Gastrocnemius medialis (tissue), 4 donors: Measurements from ENCODE around the gene PAIP2.

Experiments used
- POLR2A ChIP-seq, 2 donors: fragments of 450-650 bp; IDR thresholded peaks; one replicate each; pipeline ENCODE4 v1.6.1; 2017; ENCODE audit warnings: antibody characterized with exemption in 2 of 2, mild to moderate bottlenecking in 2 of 2, moderate library complexity in 2 of 2
- TF ChIP-seq, protein P1 (sequence below), 5 experiments: fragments of 450-650 bp in 3 of 5; fragments of 200-600 bp in 2 of 5; sonication (generic) in 2 of 5; IDR thresholded peaks in 4 of 5; conservative IDR thresholded peaks in 1 of 5; 1 replicate in 4 of 5; 2 replicates in 1 of 5; pipeline ENCODE4 v1.5.1; 2016 to 2019; ENCODE audit warnings: antibody characterized with exemption in 5 of 5, mild to moderate bottlenecking in 3 of 5, moderate library complexity in 3 of 5

DNA sequence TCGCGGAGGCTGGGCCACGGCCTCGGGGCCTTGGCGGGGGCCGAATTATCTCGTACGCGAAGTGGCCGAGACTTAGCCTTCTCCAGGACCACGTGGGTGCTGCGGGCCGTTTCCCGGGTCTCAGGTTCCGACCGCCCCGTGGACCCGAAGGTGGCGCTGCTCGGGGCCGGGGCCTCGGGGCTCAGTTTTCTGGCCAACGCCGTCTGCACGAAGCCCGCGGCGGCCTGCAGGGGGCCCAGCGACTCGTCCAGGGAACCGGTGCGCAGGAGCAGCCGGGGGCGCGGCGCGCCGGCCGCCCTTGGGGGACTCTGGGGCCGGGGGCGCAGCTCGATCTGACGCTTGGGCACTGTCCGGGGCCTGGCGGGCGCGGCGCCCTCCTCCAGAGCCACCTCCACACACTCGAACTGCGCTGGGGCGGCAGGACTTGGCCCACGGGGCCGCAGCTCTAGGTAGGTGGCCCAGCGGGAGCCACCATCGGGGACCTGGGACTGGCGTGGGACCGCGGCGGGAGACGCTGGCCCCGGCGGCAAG, 52.5 kb downstream of the PAIP2 start:
- TF ChIP-seq, protein P1, sequence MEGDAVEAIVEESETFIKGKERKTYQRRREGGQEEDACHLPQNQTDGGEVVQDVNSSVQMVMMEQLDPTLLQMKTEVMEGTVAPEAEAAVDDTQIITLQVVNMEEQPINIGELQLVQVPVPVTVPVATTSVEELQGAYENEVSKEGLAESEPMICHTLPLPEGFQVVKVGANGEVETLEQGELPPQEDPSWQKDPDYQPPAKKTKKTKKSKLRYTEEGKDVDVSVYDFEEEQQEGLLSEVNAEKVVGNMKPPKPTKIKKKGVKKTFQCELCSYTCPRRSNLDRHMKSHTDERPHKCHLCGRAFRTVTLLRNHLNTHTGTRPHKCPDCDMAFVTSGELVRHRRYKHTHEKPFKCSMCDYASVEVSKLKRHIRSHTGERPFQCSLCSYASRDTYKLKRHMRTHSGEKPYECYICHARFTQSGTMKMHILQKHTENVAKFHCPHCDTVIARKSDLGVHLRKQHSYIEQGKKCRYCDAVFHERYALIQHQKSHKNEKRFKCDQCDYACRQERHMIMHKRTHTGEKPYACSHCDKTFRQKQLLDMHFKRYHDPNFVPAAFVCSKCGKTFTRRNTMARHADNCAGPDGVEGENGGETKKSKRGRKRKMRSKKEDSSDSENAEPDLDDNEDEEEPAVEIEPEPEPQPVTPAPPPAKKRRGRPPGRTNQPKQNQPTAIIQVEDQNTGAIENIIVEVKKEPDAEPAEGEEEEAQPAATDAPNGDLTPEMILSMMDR (IDR thresholded peaks at IDR 0.05 in 4 of 5, conservative IDR thresholded peaks at IDR 0.05 in 1 of 5) = peak; percentile 39 to 82 (median 60)
- TF ChIP-seq POLR2A (IDR thresholded peaks at IDR 0.05) = no peak
